Measurements from ENCODE around the gene ASTN1. TPM values are rescaled to one million over a fixed set of nuclear protein-coding genes. Genes with fewer than 3 reads are reported as not detected.

The ASTN1 gene
- total RNA-seq, 1 donor: not detected

DNA sequence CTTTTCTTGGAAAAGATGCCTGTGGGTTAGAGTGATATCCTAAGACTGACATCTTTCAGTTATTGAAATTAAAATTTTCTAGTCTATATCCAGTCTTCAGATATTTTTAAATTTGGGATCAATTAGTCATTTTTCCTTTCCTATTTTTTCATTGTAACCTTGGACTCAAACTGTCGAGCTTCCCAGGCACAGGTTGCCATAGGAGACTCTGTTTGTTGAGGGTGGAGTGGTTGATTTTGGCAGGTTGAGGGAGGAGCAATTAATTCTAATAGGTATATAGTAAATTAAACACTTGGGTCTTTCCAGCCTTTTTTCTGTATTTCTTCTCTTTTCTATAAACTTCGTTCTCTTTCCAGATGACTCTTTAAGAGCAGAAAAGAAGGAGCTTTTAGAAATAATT, 326.8 kb downstream of the ASTN1 start:
- H3K27me3 ChIP-seq (ENCODE audit: insufficient read depth, low read length): no peaks in the 10 kb centered on the region
- no peak overlapping the region for H3K4me3 ChIP-seq (ENCODE audit: low read length)
- no peaks in the 10 kb centered on the region for H3K9me3 ChIP-seq (ENCODE audit: low read depth, low read length)
- no peaks in the 10 kb centered on the region for H3K4me1 ChIP-seq (ENCODE audit: insufficient read depth, low read length)

GRCh38 chr1:176831150-176831549, 333.4 kb downstream of the ASTN1 start:
- H3K27me3 ChIP-seq (ENCODE audit: insufficient read depth, low read length): no peaks in the 10 kb centered on the region
- H3K4me3 ChIP-seq (ENCODE audit: low read length): no peak overlapping the region
- H3K4me1 ChIP-seq (ENCODE audit: insufficient read depth, low read length): no peaks in the 10 kb centered on the region
- no peaks in the 10 kb centered on the region for H3K9me3 ChIP-seq (ENCODE audit: low read depth, low read length)

- no peak overlapping the region for H3K4me3 ChIP-seq (ENCODE audit: low read length)
- no peaks in the 10 kb centered on the region for H3K4me1 ChIP-seq (ENCODE audit: insufficient read depth, low read length)
- no peaks in the 10 kb centered on the region for H3K9me3 ChIP-seq (ENCODE audit: low read depth, low read length)
- H3K27me3 ChIP-seq (ENCODE audit: insufficient read depth, low read length): no peaks in the 10 kb centered on the region
Observed at GRCh38 chr1:176829261-176829660, 335.3 kb downstream of the ASTN1 start.

DNA sequence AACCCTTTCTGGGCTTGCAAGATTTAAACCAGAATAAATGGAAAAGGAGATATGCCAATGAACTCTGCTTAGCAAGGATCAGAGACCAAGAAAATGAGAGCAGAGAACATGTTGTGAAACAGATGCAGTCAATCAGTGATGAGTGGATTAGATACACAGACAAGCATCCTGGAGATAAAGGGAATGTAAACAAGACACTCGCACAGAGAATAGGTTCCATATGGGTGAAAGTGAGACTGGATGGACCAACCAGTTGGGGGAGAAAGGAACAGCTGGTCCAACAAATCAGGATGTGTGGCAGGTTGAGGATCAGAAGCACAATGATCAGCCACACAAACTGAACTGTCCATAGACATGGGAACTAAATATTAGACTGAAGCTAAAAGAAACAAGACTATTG, 338.2 kb downstream of the ASTN1 start:
- H3K9me3 ChIP-seq (ENCODE audit: low read depth, low read length): no peaks in the 10 kb centered on the region
- H3K4me3 ChIP-seq (ENCODE audit: low read length): no peak overlapping the region
- H3K27me3 ChIP-seq (ENCODE audit: insufficient read depth, low read length): no peaks in the 10 kb centered on the region
- H3K4me1 ChIP-seq (ENCODE audit: insufficient read depth, low read length): no peaks in the 10 kb centered on the region

GRCh38 chr1:176820391-176821031, 344.0 kb downstream of the ASTN1 start:
- Histone ChIP-seq H3K27me3 (ENCODE audit: insufficient read depth, low read length) (no peaks in the 10 kb centered on the region), H3K4me3 (ENCODE audit: low read length) (no peak overlapping the region), H3K4me1 (ENCODE audit: insufficient read depth, low read length) (no peaks in the 10 kb centered on the region), H3K9me3 (ENCODE audit: low read depth, low read length) (no peaks in the 10 kb centered on the region)

GRCh38 chr1:176816232-176816631, 348.3 kb downstream of the ASTN1 start:
- H3K9me3 ChIP-seq (ENCODE audit: low read depth, low read length): no peaks in the 10 kb centered on the region
- H3K27me3 ChIP-seq (ENCODE audit: insufficient read depth, low read length): no peaks in the 10 kb centered on the region
- no peak overlapping the region for H3K4me3 ChIP-seq (ENCODE audit: low read length)
- H3K4me1 ChIP-seq (ENCODE audit: insufficient read depth, low read length): no peaks in the 10 kb centered on the region

GRCh38 chr1:176815621-176816020, 348.9 kb downstream of the ASTN1 start:
- H3K4me1 ChIP-seq (ENCODE audit: insufficient read depth, low read length): no peaks in the 10 kb centered on the region
- H3K27me3 ChIP-seq (ENCODE audit: insufficient read depth, low read length): no peaks in the 10 kb centered on the region
- H3K9me3 ChIP-seq (ENCODE audit: low read depth, low read length): no peaks in the 10 kb centered on the region
- H3K4me3 ChIP-seq (ENCODE audit: low read length): no peak overlapping the region

- Histone ChIP-seq H3K4me1 (ENCODE audit: insufficient read depth, low read length) (no peaks in the 10 kb centered on the region), H3K9me3 (ENCODE audit: low read depth, low read length) (no peaks in the 10 kb centered on the region), H3K27me3 (ENCODE audit: insufficient read depth, low read length) (no peaks in the 10 kb centered on the region), H3K4me3 (ENCODE audit: low read length) (no peak overlapping the region)
Observed at GRCh38 chr1:176811511-176812288, 352.8 kb downstream of the ASTN1 start.

DNA sequence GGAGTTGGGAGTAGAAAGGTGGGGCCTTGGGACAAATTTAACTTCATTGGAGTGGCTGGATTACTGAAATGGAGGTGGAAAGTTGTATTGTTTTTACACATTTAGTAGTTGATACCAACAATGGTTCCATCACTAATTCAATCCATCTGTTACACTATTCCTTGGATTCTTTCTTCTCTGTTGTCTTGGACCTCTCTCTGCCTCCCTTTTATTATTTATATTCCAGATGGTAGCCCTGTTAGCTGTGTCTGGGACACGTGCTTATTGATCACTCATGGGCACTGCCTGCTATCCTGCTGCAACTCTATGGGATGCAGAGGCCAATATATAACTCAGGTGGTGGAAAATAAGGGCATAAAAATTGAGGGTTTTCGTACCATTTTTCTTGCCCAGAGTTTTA, 355.2 kb downstream of the ASTN1 start:
- no peaks in the 10 kb centered on the region for H3K27me3 ChIP-seq (ENCODE audit: insufficient read depth, low read length)
- no peaks in the 10 kb centered on the region for H3K9me3 ChIP-seq (ENCODE audit: low read depth, low read length)
- no peaks in the 10 kb centered on the region for H3K4me1 ChIP-seq (ENCODE audit: insufficient read depth, low read length)
- no peak overlapping the region for H3K4me3 ChIP-seq (ENCODE audit: low read length)

Other genes starting within 250 kb of the ASTN1 start
- not detected for gene BRINP2, start 6.2 kb upstream of the ASTN1 start, total RNA-seq